Measurements from ENCODE around the gene SLC22A5.

The SLC22A5 gene

GRCh38 chr5:132430746-132431145, 61.2 kb downstream of the SLC22A5 start:
- no peak overlapping the region for H3K27ac ChIP-seq (ENCODE audit: low read depth, low read length, poor library complexity, severe bottlenecking)
- no peak overlapping the region for H3K4me2 ChIP-seq (ENCODE audit: low read length)
- H2AFZ ChIP-seq (ENCODE audit: low read length) = no peak overlapping the region
- no peaks in the 10 kb centered on the region for H3K27me3 ChIP-seq (ENCODE audit: insufficient read depth, low read length)
- no peaks in the 10 kb centered on the region for H3K9me2 ChIP-seq (ENCODE audit: low read depth, low read length)
- H3K9ac ChIP-seq (ENCODE audit: low read length) = no peak overlapping the region
- TF ChIP-seq CTCF (IDR thresholded peaks at IDR 0.05; ENCODE audit: low read length) = no peak
- no peak for TF ChIP-seq EZH2 (IDR thresholded peaks at IDR 0.05; ENCODE audit: borderline replicate concordance, low read length)
- H4K20me1 ChIP-seq (ENCODE audit: insufficient read depth, low read length) = no peaks in the 10 kb centered on the region
- peaks cover 22% of the 10 kb centered on the region for H3K4me1 ChIP-seq (ENCODE audit: insufficient read depth, low read length, severe bottlenecking)
- H3K79me2 ChIP-seq (ENCODE audit: insufficient read depth, low read length) = no peaks in the 10 kb centered on the region
- H3F3A ChIP-seq (ENCODE audit: insufficient read depth, low read length) = no peaks in the 10 kb centered on the region
- no peaks in the 10 kb centered on the region for H3K36me3 ChIP-seq (ENCODE audit: insufficient read depth, low read length)
- H3K9me3 ChIP-seq (ENCODE audit: low read length) = no peaks in the 10 kb centered on the region
- H3K4me3 ChIP-seq (ENCODE audit: low read depth, low read length, poor library complexity, severe bottlenecking) = no peak overlapping the region

GRCh38 chr5:132431632-132432031, 62.1 kb downstream of the SLC22A5 start:
- Histone ChIP-seq H3K36me3 (ENCODE audit: insufficient read depth, low read length) (no peaks in the 10 kb centered on the region), H3K27ac (ENCODE audit: low read depth, low read length, poor library complexity, severe bottlenecking) (no peak overlapping the region), H3K79me2 (ENCODE audit: insufficient read depth, low read length) (no peaks in the 10 kb centered on the region), H3K4me2 (ENCODE audit: low read length) (no peak overlapping the region), H3K4me1 (ENCODE audit: insufficient read depth, low read length, severe bottlenecking) (peaks cover 13% of the 10 kb centered on the region), H3K4me3 (ENCODE audit: low read depth, low read length, poor library complexity, severe bottlenecking) (no peak overlapping the region), H3K9me2 (ENCODE audit: low read depth, low read length) (no peaks in the 10 kb centered on the region), H3K27me3 (ENCODE audit: insufficient read depth, low read length) (no peaks in the 10 kb centered on the region), H3F3A (ENCODE audit: insufficient read depth, low read length) (no peaks in the 10 kb centered on the region), H2AFZ (ENCODE audit: low read length) (no peak overlapping the region), H4K20me1 (ENCODE audit: insufficient read depth, low read length) (no peaks in the 10 kb centered on the region), H3K9me3 (ENCODE audit: low read length) (no peaks in the 10 kb centered on the region), H3K9ac (ENCODE audit: low read length) (no peak overlapping the region)
- no peak for TF ChIP-seq EZH2 (IDR thresholded peaks at IDR 0.05; ENCODE audit: borderline replicate concordance, low read length)
- no peak for TF ChIP-seq CTCF (IDR thresholded peaks at IDR 0.05; ENCODE audit: low read length)

GRCh38 chr5:132433141-132433540, 63.6 kb downstream of the SLC22A5 start:
- no peaks in the 10 kb centered on the region for H3K9me2 ChIP-seq (ENCODE audit: low read depth, low read length)
- H3K27ac ChIP-seq (ENCODE audit: low read depth, low read length, poor library complexity, severe bottlenecking) = no peak overlapping the region
- H3K4me3 ChIP-seq (ENCODE audit: low read depth, low read length, poor library complexity, severe bottlenecking) = no peak overlapping the region
- H2AFZ ChIP-seq (ENCODE audit: low read length) = no peak overlapping the region
- H3K27me3 ChIP-seq (ENCODE audit: insufficient read depth, low read length) = no peaks in the 10 kb centered on the region
- H3K9me3 ChIP-seq (ENCODE audit: low read length) = no peaks in the 10 kb centered on the region
- H4K20me1 ChIP-seq (ENCODE audit: insufficient read depth, low read length) = no peaks in the 10 kb centered on the region
- no peaks in the 10 kb centered on the region for H3K36me3 ChIP-seq (ENCODE audit: insufficient read depth, low read length)
- no peaks in the 10 kb centered on the region for H3F3A ChIP-seq (ENCODE audit: insufficient read depth, low read length)
- H3K4me2 ChIP-seq (ENCODE audit: low read length) = no peak overlapping the region
- TF ChIP-seq CTCF (IDR thresholded peaks at IDR 0.05; ENCODE audit: low read length) = no peak
- TF ChIP-seq EZH2 (IDR thresholded peaks at IDR 0.05; ENCODE audit: borderline replicate concordance, low read length) = no peak
- H3K9ac ChIP-seq (ENCODE audit: low read length) = no peak overlapping the region
- H3K79me2 ChIP-seq (ENCODE audit: insufficient read depth, low read length) = no peaks in the 10 kb centered on the region
- H3K4me1 ChIP-seq (ENCODE audit: insufficient read depth, low read length, severe bottlenecking) = peaks cover 8% of the 10 kb centered on the region

Data from OCI-LY1 (cell line).